Right kidney (tissue), 1 donor: ENCODE measurements around the gene ANKS1B.
"Not testable (repeated sequence)": the region's sequence is repeated elsewhere in the genome, so short reads cannot be mapped to it uniquely, and the experiment has no call there.

Experiments
- DNase-seq: peaks from one replicate; pipeline ENCODE4 v3.0.0-alpha.2; 2016

The ANKS1B gene

GRCh38 chr12:98803468-98804209 lies 1181.1 kb downstream of the ANKS1B start:
- DNase-seq, result no peak

DNA sequence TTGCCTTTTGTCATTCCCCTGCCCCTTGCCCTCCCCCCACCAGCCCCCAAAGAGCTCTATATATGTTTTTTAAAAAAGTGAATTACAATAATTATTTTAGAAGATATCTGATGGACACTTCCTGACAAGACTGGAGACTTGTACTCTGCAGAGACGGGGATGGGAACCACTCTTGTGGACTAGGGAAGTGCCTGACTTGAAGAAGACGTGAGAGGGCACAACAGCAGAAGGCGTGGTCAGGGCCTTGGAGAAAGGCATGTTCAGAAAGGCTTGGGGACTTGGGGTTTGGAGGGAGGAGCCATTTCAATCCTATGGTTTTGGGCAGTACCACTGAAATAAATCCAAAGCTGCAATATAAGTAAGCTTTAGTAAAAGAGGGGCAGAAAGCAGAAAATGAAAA lies 1184.9 kb downstream of the ANKS1B start:
- no peak for DNase-seq

DNA sequence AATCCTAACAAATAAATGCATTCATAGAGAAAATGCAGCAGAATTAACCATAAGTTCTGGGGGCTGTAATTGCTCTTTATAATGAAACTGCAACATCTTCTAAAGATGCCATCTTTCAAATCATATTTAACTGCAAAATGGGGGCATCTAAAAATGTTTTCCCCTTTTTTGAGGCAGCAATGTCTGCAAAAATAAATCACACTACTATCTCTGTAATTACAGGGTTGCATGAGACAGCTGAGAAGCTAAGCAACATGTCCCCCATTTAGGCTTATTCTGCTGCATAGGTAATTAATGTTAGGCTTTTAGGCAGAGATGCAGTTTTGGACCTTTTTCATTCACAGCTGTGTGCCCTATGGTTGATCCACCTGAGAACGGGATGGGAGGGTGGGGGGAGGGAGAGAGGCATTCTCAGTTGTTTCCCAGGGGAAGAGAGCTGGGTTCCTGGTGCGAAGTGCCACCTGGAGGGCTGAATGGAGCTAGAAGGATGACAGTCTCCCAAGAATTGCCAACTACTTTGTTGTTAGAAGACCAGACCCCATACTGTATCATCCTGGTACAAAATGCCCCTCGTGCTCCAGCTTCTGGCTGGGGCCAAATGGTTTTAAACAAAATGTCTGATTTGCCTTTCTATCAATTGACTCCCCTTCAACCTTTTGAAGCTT lies 1185.5 kb downstream of the ANKS1B start:
- DNase-seq, result no peak

DNA sequence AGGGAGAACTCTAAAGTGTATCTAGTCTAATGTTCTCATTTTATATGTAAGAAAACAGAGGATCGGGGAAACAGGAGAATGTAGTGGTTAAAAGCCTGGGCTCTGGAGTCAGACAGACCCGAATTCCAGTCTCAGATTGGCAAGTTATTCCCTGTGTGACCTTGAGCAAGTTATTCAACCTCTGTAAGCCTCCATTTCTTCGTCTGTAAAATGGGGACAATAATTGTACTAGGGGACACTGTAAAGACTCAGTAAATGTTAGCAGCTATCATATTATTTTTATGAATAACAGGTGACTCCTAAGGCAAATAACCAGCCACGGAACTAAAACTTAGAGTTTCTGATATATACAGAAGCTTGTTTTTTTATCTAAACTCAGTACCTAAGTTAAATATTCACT lies 1187.5 kb downstream of the ANKS1B start:
- no peak for DNase-seq

DNA sequence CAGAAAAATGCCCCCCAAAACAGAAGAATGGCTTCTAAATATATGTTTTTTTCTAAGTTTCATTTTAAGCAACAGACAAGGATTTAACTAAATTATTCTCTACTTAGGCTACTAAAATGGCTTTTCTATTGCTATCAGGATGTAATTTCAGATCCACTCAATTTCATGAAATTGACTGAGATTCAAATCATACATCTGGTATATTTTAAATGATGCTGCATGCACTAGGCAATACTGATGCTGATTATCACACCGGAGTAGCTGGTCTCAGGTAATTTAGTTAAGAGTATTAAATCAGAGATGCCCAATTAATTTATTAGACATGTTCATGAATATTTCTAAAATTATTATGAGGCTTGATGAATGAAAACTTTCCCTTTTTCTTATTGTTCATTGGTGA lies 1188.0 kb downstream of the ANKS1B start:
- DNase-seq, result no peak

DNA sequence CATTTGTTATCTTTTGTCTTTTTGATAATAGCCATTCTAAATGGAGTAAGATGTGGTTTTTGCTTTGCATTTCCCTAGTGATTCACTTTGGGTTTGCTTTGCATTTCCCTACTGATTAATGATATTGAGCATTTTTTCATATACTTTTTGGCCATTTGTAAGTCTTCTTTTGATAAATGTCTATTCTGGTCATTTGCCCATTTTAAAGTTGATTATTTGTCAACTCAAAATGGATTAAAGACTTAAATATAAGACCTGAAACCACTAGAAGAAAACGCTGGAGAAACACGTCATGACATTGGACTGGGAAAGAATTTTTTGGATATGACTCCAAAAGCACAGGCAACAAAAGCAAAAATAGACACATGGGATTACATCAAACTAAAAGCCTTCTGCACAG lies 1191.6 kb downstream of the ANKS1B start:
- DNase-seq, result no peak

GRCh38 chr12:98791406-98791805 lies 1193.3 kb downstream of the ANKS1B start:
- no peak for DNase-seq

DNA sequence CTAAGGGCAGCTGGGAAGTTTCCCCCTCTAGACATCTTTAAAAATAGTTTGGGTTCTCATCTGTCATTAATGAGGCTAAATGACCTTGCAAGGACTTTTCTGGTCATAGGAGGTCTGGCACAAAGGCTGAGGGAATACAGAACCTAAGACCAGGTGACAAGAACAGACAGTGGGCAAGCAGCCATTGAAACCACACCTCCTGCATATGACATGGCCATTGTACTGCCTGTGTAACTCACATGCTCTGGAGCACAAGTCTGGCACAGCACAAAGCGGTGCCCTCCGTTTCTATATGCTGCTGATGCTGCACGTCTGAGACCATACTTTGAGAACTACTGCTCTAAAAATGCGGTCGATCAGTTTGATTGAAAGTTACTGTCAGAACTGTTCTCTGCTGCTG lies 1196.3 kb downstream of the ANKS1B start:
- no peak for DNase-seq

- DNase-seq, result no peak
Measured at GRCh38 chr12:98786653-98787052, 1198.1 kb downstream of the ANKS1B start.

GRCh38 chr12:98783420-98783819 lies 1201.3 kb downstream of the ANKS1B start:
- no peak for DNase-seq

GRCh38 chr12:98780261-98780660 lies 1204.5 kb downstream of the ANKS1B start:
- DNase-seq, result no peak

DNA sequence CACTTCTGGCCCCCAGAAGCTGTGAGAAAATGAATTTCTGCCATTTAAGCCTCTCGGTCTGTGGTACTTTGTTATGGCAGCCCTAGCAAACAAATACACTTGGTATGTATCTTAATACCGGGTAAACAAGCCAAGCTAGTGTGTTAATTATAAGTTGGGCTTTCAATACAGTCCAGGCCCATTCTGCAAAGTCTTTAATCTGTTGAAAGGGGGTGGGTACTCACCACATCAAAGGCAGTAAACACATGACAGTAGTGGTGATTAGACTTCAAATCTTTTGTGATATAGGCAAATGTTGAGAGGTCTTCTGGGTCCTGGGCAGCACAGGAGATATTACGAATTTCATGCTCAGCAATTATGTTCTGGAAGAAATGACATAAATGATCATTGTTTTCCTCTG lies 1211.9 kb downstream of the ANKS1B start:
- no peak for DNase-seq

GRCh38 chr12:98771811-98772752 lies 1212.7 kb downstream of the ANKS1B start:
- no peak for DNase-seq

DNA sequence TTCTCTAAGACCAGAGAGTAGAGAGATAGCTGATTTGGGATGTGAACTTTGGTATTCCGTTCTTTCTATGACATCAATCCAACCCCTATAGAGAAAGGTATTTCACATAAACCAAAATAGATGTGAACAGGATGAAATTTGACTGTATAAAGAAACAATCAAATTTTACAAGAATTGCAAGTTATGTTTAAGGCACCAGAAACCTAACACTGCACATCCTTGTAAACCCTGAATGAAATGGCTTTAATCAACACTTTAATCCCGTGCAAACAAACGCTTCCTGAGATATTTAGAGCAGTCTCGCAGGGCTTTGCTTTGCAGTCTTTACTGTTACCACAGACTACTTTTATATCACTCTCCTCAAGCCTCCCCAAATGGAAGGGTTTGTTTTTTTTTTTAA lies 1214.5 kb downstream of the ANKS1B start:
- no peak for DNase-seq

DNA sequence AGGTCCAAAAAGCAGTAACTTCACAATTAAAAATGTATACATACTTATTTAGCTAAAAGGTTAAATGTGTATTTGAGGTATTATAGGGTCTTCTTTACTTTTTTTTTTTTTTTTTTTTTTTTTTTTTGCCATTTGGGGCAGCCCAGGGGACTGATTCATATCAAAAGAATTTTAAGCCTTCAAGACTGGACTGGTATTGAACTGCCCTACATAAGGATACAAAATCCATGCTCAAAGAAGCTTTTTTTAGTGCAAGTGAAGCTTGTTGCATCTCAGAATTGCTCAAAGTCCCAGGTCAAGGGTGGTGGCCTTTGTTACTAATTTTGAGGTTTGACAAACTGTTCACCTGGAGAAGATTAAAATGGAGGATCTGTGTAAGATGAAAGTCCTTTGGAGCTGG lies 1215.7 kb downstream of the ANKS1B start:
- no peak for DNase-seq

DNA sequence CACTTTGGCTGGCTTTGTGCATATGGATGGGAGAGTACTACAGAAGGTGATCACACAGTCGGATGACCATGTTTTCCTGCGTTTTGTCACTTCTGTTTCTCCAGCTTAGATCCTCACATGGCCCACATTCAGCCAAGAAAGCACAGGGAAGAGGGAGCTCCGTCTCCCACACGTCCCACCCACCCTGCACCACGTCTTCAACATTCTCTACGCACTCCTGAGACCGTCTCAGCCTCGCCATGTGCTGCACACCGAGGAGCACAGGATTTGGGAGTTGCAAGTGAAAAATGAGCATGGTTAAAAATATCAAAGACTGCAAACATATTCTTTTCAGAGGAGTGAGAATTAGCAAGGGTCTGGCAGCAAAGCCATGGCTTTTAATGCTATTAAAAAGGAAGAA lies 1217.5 kb downstream of the ANKS1B start:
- no peak for DNase-seq

- no peak for DNase-seq
Measured at GRCh38 chr12:98763656-98764055, 1221.1 kb downstream of the ANKS1B start.

GRCh38 chr12:98758331-98758730 lies 1226.4 kb downstream of the ANKS1B start:
- DNase-seq, result no peak

GRCh38 chr12:98757455-98757854 lies 1227.3 kb downstream of the ANKS1B start:
- DNase-seq, result no peak

DNA sequence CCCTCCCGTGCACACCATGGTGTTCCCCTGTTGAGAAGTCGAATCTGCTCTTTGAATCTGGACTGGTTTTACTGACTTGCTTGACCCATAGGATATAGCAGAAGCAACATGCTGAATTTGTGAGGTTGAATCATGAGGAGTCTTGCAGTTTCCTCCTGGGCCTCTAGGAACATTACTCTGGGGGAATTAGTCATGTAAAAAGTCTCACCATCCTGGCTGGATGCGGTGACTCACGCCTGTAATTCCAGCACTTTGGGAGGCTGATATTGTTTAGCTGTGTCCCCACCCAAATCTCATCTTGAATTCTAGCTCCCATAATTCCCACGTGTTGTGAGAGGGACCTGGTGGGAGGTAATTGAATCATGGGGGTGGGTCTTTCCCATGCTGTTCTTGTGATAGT lies 1228.9 kb downstream of the ANKS1B start:
- DNase-seq, result not testable (repeated sequence)

DNA sequence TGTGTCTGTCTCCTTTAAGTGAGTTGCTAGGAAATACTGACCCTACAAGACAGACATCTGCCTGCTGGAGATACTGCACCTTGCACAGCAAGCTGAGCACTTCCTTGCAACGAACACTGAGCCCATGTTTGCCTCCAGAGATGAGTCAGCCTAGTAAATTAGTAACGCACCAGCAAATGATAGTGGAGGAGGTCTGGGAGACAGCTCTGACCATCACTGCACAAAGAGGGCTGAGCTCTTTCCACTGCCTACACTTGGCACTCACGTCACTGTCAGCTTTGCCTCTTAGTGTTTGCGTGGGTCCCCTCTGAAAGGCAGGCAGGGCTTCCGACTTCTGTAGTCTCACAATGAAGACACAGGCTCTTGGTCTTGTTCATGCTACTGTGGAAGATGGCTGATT lies 1230.6 kb downstream of the ANKS1B start:
- DNase-seq, result no peak

DNA sequence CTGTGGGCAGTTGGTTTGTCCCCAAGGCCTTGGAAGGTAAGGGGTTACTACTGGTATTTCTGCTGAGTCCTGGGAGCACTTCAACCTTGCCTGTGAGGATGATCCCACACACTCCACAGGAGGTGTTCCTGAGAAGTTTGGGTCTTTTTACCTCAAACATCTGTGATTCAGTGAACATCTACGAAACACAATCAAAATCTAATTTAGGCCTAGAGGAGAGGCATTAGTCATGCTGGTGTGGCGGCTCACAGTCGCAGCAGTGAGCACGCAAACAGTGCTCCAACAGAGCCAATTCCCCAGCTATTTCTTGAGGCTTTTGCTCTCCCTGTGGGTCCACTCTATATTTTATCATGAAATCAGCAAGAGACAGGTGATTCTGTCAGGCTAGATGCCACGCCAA lies 1232.0 kb downstream of the ANKS1B start:
- DNase-seq, result no peak

- DNase-seq, result no peak
Measured at GRCh38 chr12:98751580-98752115, 1233.1 kb downstream of the ANKS1B start.
